ENCODE data around the gene PID1.

The PID1 gene

GRCh38 chr2:229162015-229162414 lies 109.1 kb downstream of the PID1 start:
- FAIRE-seq: no peak

GRCh38 chr2:229160984-229161383 lies 110.1 kb downstream of the PID1 start:
- no peak for FAIRE-seq

GRCh38 chr2:229160180-229160579 lies 110.9 kb downstream of the PID1 start:
- no peak for FAIRE-seq

GRCh38 chr2:229159405-229159804 lies 111.7 kb downstream of the PID1 start:
- no peak for FAIRE-seq

- FAIRE-seq: no peak
Observed at GRCh38 chr2:229154381-229154780, 116.7 kb downstream of the PID1 start.

GRCh38 chr2:229153951-229154350 lies 117.1 kb downstream of the PID1 start:
- FAIRE-seq: no peak

GRCh38 chr2:229153267-229153666 lies 117.8 kb downstream of the PID1 start:
- FAIRE-seq: no peak

GRCh38 chr2:229152674-229153073 lies 118.4 kb downstream of the PID1 start:
- FAIRE-seq: no peak

- no peak for FAIRE-seq
Observed at GRCh38 chr2:229150317-229150716, 120.8 kb downstream of the PID1 start.

- FAIRE-seq: no peak
Observed at GRCh38 chr2:229141424-229142025, 129.6 kb downstream of the PID1 start.

GRCh38 chr2:229137639-229138038 lies 133.4 kb downstream of the PID1 start:
- FAIRE-seq: no peak

GRCh38 chr2:229137066-229137465 lies 134.0 kb downstream of the PID1 start:
- no peak for FAIRE-seq

GRCh38 chr2:229133155-229133772 lies 137.8 kb downstream of the PID1 start:
- peak; percentile 72 for FAIRE-seq

GRCh38 chr2:229132236-229132635 lies 138.9 kb downstream of the PID1 start:
- no peak for FAIRE-seq

- FAIRE-seq: no peak
Observed at GRCh38 chr2:229130522-229130921, 140.6 kb downstream of the PID1 start.

- no peak for FAIRE-seq
Observed at GRCh38 chr2:229129738-229130371, 141.2 kb downstream of the PID1 start.

GRCh38 chr2:229127471-229127870 lies 143.6 kb downstream of the PID1 start:
- FAIRE-seq: no peak

GRCh38 chr2:229126066-229126465 lies 145.0 kb downstream of the PID1 start:
- FAIRE-seq: no peak

GRCh38 chr2:229124136-229124535 lies 147.0 kb downstream of the PID1 start:
- peak; percentile 95 for FAIRE-seq

- no peak for FAIRE-seq
Observed at GRCh38 chr2:229118927-229119326, 152.2 kb downstream of the PID1 start.

GRCh38 chr2:229118336-229118735 lies 152.8 kb downstream of the PID1 start:
- FAIRE-seq: no peak

GRCh38 chr2:229111744-229112143 lies 159.3 kb downstream of the PID1 start:
- no peak for FAIRE-seq

GRCh38 chr2:229109195-229109594 lies 161.9 kb downstream of the PID1 start:
- no peak for FAIRE-seq

- no peak for FAIRE-seq
Observed at GRCh38 chr2:229107601-229108000, 163.5 kb downstream of the PID1 start.

All from endometrium (tissue), 2 donors.